GM18858 (cell line): ENCODE results near the gene LRMDA.
"Not testable (repeated sequence)": the region's sequence is repeated elsewhere in the genome, so short reads cannot be mapped to it uniquely, and the experiment has no call there.

Experiments used
- ATAC-seq: cut with Tn5 transposase; IDR thresholded peaks from one replicate; pipeline ENCODE4 v1.9.1; 2021; ENCODE audit not compliant: unreplicated experiment

LRMDA gene

GRCh38 chr10:75730847-75731246, 299.4 kb downstream of the LRMDA start:
- ATAC-seq, result no peak

DNA sequence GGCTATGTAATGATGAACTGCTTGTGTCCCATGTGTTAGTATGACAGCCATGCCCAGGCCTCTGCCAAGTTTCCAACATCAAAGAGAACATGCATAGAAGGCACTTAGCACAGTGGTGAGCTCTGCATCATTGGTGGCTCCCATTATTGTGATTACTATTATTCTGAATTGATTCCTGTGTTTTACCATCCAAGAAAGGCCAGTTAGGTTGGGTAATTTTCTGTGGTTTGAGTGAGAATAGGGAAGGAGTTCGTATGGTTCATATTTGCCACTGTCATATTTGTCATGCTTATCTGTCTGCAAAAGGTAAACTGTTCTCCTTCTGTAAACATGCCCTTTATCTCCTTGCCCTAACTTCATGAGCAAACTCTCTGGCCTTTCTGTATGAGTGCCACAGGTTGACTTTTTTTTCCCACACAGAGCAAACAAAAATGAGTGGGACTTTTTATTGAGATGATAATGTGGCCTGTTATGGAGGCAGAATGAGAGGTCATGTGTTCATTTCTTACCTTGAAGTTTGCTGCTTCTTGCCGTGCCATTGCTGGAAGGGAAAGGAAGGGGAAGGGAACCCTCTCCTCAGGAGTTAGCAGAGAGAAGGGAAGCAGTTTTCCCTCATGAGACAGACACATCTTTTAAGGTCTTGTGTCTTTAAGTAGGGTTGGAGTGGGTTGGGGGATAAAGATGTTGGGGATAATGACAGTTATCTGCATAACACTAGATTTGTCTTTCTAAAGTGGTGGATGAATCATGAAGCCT, 301.9 kb downstream of the LRMDA start:
- ATAC-seq, result no peak

GRCh38 chr10:75736151-75736640, 304.8 kb downstream of the LRMDA start:
- ATAC-seq, result no peak

DNA sequence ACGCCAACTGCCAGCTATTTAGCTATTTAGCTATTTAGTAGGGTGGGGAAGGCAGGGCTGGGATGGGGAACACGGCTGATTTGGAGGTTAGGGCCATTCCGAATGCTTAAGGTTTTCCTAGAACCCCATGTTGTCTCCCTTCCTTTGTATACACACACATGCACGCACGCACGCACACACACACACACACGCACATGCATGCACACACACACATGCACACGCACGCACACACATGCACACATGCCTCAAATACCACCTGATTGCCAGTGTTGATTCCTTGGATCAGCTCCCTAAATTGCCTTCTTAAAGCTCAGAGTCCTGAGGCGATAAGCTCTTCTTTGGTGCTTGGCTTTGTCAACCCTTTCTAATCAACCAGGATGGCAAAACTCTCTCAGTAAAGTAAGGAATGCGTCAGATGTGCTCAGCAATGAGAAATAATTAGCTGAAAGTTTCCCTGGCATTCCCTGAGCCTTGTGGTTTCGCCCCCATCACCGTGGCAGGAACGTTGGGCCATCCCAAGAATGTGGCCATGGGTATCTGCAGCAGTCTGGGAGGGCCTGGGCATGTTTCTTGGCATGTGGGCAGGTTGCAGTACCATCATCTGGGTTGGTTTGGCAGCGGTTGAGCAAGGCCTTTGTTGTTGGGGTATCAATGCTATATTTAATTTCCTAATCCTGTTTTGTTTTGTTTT, 305.6 kb downstream of the LRMDA start:
- ATAC-seq, result no peak

DNA sequence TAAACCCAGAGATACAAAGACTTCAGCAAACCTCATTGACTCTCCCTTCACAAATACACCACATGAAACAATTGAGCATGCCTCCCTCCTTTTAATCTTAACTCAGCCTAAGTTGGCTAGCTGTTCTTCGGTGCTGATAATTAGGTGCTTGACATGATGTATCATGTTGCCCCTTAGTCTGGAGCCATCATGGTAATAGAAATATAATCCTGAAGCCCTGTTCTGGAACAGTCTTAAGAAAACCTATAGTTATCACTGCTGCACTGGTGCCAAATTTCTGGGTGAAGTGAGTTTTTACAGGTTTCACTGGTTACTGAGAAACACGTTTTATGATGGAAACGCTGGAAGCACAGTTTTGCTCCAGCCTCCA, 306.1 kb downstream of the LRMDA start:
- ATAC-seq, result no peak

GRCh38 chr10:75738924-75739323, 307.5 kb downstream of the LRMDA start:
- ATAC-seq, result no peak

- ATAC-seq, result no peak
Measured at GRCh38 chr10:75739414-75740143, 308.2 kb downstream of the LRMDA start.

DNA sequence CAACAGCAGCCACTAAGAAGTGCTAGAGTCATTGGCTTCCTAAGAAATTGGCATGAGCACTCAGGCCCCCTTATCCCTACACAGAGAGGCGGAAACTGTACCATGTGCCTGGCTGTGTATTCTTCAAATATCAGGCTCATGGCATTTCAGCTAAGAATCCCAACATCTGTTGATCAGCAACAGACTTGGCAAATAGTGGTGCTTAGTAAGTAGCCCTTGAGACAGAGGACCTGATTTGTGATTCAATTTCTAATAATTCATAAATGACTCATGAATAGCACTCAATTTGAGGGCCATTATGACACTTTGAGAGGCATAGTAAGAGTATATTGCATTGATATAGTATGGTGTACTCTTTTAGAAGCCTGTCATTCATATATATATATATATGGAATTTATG, 309.1 kb downstream of the LRMDA start:
- no peak for ATAC-seq

GRCh38 chr10:75742355-75742754, 310.9 kb downstream of the LRMDA start:
- no peak for ATAC-seq

DNA sequence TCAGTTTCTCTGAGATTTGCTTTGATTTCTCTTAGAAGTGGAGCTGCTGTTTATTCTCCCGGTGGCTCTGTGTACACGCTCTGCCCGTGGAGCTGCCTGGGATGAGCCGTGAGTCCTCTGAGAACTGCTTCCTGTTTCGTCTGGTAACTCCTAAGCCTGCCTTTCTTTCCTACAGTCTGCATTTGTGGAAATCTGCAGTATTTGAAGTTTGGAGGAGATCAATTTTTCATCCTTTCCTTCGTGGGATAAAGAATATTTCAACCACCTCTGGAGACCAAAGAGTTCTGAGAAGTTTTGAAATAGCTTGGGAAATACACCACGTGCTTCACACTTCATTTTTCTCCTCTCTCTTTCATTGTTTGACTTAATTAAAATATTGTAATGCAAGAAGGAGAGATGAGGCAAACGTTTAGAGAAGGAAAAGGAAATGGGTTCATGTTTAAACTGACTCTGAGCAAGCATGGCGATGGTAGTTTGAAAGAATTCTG, 311.9 kb downstream of the LRMDA start:
- no peak for ATAC-seq

DNA sequence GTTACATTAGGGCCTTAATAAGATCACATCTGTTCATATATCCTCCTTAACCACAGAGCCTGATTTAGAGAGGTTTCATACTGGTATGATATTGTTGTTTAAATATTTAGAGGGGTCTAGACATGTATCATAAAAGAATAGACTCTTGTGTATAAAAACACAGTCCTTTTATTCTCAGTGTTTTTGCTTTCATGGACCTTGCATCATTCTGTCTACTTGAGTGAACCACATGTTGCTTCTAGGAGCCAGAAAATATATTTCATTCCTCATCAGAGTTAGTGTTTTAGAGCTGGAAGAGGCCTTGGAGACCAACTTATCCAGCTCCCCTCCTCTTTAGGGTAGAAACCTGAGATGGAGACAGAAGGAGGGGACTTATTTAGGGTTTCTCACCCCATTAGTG, 312.8 kb downstream of the LRMDA start:
- no peak for ATAC-seq

DNA sequence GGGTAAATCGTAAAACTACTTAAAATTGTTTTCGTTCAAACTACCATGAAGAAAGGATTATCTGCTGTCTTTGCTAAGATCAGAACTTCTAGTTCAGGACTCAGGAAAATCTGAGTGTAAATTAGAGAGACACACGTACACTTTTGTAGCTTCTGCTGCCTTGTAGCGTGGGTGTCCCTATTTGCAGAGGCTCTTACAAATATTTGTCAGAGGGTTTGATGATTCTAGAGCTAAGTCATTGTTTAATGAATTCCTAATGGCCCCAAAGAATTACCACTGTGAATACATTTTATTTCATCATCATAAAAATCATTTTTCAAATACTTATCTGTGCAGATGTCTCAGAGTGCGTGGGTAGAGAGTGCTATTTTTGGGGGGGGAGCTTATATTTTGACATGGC, 314.9 kb downstream of the LRMDA start:
- no peak for ATAC-seq

DNA sequence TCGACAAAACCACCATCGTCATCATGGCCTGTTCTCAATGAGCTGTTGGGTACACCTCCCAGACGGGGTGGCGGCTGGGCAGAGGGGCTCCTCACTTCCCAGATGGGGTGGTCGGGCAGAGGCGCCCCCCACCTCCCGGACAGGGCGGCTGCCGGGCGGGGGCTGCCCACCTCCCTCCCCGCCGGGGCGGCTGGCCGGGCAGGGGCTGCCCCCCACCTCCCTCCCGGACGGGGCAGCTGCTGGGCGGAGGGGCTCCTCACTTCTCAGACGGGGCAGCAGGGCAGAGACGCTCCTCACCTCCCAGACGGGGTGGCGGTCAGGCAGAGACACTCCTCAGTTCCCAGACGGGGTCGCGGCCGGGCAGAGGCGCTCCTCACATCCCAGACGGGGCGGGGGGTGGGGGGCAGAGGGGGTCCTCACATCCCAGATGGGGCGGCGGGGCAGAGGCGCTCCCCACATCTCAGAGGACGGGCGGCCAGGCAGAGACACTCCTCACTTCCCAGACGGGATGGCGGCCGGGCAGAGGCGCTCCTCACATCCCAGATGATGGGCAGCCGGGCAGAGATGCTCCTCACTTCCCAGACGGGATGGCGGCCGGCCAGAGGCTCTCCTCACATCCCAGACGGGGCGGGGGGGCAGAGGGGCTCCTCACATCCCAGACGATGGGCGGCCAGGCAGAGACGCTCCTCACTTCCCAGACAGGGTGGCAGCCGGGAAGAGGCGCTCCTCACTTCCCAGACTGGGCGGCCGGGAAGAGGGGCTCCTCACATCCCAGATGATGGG, 318.9 kb downstream of the LRMDA start:
- ATAC-seq, result not testable (repeated sequence)

DNA sequence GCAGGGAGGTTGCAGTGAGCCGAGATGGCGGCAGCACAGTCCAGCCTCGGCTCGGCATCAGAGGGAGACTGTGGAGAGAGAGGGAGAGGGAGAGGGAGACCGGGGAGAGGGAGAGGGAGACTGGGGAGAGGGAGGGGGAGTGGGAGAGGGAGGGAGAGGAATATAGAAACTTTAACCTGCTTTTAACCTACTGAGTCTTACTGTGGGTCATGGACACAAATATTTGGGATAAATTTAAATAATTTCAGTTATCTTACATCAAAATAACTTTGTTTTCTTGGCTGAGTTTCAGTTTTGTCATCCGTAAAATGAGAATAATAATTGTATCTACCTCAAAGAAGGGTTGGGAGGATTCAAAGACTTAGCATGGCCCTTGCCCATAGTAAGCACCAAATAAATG, 319.8 kb downstream of the LRMDA start:
- ATAC-seq, result no peak

- ATAC-seq, result no peak
Measured at GRCh38 chr10:75753621-75754020, 322.2 kb downstream of the LRMDA start.

DNA sequence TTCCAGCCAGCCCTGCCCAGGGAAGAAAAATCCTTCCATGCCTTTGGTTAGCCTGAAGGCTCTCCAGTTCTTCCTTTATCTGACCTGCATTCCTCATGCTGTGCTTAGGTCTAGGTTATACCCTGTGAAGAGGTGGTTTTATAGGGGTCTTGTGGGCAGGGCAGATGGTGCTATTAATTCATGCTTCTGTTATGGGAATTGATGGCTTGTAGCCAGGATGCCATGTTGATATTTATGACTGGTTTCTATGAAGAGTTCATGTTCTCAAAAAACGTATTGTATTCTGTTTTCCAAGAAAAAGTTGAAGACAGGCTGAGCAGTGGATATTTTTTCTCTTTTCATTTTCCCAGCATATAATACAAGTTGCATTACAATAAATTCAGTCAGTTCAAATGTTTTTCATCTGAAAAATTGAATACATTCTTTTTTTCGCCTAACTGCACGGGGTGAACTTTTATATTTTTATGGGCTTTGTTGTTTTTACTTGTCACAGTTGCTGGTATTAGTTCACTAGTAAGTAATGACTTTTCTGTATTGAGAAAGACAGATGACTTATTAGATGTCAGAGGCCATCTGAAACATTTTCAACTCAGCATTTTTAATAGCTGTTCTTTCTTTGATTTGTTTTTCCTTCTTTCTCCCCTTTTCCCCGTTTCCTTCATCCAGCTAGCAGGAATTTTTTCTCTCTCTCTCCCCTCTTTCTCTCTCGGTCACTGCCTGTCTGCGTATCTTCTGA, 322.8 kb downstream of the LRMDA start:
- no peak for ATAC-seq

- ATAC-seq, result no peak
Measured at GRCh38 chr10:75755528-75755927, 324.1 kb downstream of the LRMDA start.

DNA sequence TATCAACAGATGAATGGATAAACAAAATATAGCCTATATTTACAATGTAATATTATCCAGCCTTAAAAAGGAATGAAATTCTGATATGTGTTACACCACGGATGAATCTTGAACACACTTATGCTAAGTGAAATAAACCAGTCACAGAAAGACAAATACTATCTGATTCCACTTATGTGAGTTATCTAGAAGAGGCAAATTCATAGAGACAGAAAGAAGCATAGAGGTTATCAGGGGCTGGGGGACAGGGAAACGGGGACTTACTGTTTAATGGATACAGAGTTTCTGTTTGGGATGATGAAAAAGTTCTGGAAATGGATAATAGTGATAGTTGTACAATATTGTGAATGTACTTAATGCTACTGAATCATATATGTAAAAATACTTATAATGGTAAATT, 329.9 kb downstream of the LRMDA start:
- no peak for ATAC-seq

DNA sequence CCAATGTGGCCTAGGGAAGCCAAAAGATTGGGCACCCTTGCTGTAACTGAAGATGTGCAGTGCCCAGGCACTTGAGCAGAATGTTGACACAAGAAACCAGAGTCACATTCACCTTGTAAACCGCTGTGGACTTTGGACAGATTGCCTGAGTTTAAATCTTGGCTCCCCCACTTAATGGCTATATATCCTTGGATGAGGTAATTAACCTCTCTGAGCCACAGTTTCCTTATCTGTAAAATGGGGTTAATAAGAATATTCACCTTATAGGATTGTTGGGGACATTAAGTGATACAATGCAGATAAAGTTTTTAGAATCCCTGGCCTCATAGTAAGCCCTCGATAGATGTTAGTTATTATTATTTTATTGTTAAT, 331.0 kb downstream of the LRMDA start:
- ATAC-seq, result no peak

GRCh38 chr10:75763652-75764051, 332.2 kb downstream of the LRMDA start:
- no peak for ATAC-seq
